ENCODE measurements around the gene ACOT11. TPM values are rescaled to one million over a fixed set of nuclear protein-coding genes. Genes with fewer than 3 reads are reported as not detected.

Gene ACOT11
- total RNA-seq, 2 donors from 2014 or later, result 5.6 to 6.0 TPM

DNA sequence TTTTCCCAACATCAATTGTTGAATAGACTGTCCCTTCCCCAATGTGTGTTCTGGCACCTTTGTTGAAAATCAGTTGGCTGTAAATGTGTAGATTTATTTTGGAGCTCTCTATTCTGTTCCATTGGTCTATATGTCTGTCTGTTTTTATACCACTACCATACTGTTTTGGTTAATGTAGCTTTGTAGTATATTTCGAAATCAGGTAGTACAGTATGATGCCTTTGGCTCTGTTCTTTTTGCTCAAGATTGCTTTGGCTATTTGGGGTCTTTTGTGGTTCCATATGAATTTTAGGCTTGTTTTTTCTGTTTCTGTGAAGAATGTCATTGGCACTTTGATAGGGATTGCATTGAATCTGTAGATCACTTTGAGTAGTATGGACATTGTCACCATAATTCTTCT, 8.1 kb downstream of the ACOT11 start:
- H3K9me3 Mint-ChIP-seq, result peaks cover 12% of the 10 kb centered on the region

DNA sequence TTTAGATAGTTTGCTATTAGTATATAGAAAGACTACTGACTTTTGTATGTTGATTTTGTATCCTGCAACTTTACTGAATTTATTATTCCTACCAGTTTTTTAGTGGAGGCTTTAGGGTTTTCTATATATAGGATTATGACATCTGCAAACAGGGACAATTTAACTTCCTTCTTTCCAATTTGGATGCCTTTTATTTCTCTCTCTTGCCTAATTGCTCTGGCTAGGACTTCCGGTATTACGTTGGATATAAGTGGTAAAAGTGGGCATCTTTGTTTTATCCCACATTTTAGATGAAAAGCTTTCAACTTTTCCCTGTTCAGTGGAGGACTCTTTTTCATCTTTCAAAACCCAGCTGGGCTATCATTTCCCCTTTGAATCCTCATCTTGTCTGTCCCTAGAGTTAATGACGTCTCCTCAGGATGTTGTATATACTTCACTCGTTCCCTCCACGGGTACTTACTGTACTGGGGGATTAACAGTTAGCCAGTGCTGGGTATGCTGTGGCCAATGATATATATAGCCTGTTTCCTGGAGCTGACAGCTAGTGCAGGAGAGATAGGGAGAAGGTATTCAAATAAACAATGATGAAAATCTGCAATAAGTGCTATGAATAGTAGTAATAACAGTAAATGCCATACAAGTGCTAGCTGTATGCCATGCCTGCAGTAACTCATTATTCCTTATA, 9.8 kb downstream of the ACOT11 start:
- H3K4me3 ChIP-seq (ENCODE audit: low read length), result no peak overlapping the region
- H3K4me1 Mint-ChIP-seq, result peaks cover 2% of the 10 kb centered on the region
- no peaks in the 10 kb centered on the region for H3K4me1 ChIP-seq (ENCODE audit: control insufficient read depth, insufficient read depth, low read length)
- H3K9me3 ChIP-seq (ENCODE audit: control insufficient read depth, low read length), result no peaks in the 10 kb centered on the region
- H3K36me3 ChIP-seq (ENCODE audit: control insufficient read depth, insufficient read depth, low read length), result no peaks in the 10 kb centered on the region
- H3K27me3 Mint-ChIP-seq (ENCODE audit: insufficient read depth), result peaks cover 1% of the 10 kb centered on the region
- no peak for DNase-seq
- no peak overlapping the region for H3K27ac Mint-ChIP-seq
- H3K36me3 Mint-ChIP-seq (ENCODE audit: low read depth), result peaks cover 3% of the 10 kb centered on the region
- H3K27ac ChIP-seq (ENCODE audit: low read depth, low read length), result no peak overlapping the region
- no peaks in the 10 kb centered on the region for H3K27me3 ChIP-seq (ENCODE audit: control insufficient read depth, insufficient read depth, low read length, poor library complexity, severe bottlenecking)
- no peak overlapping the region for H3K4me3 Mint-ChIP-seq
- peaks cover 12% of the 10 kb centered on the region for H3K9me3 Mint-ChIP-seq
- WGBS, 2 experiments (ENCODE audit: insufficient coverage in 1 of 2, insufficient read length in 1 of 2), result 94 to 100% methylated on average over 1 to 5 of the region's 5 CpGs
- no peak overlapping the region for H3K9ac ChIP-seq (ENCODE audit: extremely low read depth, low read length, poor library complexity, severe bottlenecking)
- TF ChIP-seq, protein P1, sequence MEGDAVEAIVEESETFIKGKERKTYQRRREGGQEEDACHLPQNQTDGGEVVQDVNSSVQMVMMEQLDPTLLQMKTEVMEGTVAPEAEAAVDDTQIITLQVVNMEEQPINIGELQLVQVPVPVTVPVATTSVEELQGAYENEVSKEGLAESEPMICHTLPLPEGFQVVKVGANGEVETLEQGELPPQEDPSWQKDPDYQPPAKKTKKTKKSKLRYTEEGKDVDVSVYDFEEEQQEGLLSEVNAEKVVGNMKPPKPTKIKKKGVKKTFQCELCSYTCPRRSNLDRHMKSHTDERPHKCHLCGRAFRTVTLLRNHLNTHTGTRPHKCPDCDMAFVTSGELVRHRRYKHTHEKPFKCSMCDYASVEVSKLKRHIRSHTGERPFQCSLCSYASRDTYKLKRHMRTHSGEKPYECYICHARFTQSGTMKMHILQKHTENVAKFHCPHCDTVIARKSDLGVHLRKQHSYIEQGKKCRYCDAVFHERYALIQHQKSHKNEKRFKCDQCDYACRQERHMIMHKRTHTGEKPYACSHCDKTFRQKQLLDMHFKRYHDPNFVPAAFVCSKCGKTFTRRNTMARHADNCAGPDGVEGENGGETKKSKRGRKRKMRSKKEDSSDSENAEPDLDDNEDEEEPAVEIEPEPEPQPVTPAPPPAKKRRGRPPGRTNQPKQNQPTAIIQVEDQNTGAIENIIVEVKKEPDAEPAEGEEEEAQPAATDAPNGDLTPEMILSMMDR (conservative IDR thresholded peaks at IDR 0.05), result no peak

More for the DNA sequence above, 8.1 kb downstream of the ACOT11 start:
- Histone ChIP-seq H3K4me3 (ENCODE audit: low read length) (no peak overlapping the region), H3K4me1 (ENCODE audit: control insufficient read depth, insufficient read depth, low read length) (no peaks in the 10 kb centered on the region), H3K36me3 (ENCODE audit: control insufficient read depth, insufficient read depth, low read length) (no peaks in the 10 kb centered on the region), H3K9ac (ENCODE audit: extremely low read depth, low read length, poor library complexity, severe bottlenecking) (no peak overlapping the region), H3K9me3 (ENCODE audit: control insufficient read depth, low read length) (no peaks in the 10 kb centered on the region), H3K27ac (ENCODE audit: low read depth, low read length) (no peak overlapping the region), H3K27me3 (ENCODE audit: control insufficient read depth, insufficient read depth, low read length, poor library complexity, severe bottlenecking) (no peaks in the 10 kb centered on the region)
- H3K27me3 Mint-ChIP-seq (ENCODE audit: insufficient read depth), result peaks cover 1% of the 10 kb centered on the region
- no peak overlapping the region for H3K4me3 Mint-ChIP-seq
- TF ChIP-seq, protein P1 (conservative IDR thresholded peaks at IDR 0.05), result no peak
- DNase-seq, result no peak
- H3K4me1 Mint-ChIP-seq, result peaks cover 2% of the 10 kb centered on the region
- 84% methylated on average over 1 of the region's 1 CpG; no CpG with 5 or more reads in 1 of the 2 experiments for WGBS, 2 experiments (ENCODE audit: insufficient coverage in 1 of 2, insufficient read length in 1 of 2)
- H3K36me3 Mint-ChIP-seq (ENCODE audit: low read depth), result peaks cover 3% of the 10 kb centered on the region
- H3K27ac Mint-ChIP-seq, result no peak overlapping the region

DNA sequence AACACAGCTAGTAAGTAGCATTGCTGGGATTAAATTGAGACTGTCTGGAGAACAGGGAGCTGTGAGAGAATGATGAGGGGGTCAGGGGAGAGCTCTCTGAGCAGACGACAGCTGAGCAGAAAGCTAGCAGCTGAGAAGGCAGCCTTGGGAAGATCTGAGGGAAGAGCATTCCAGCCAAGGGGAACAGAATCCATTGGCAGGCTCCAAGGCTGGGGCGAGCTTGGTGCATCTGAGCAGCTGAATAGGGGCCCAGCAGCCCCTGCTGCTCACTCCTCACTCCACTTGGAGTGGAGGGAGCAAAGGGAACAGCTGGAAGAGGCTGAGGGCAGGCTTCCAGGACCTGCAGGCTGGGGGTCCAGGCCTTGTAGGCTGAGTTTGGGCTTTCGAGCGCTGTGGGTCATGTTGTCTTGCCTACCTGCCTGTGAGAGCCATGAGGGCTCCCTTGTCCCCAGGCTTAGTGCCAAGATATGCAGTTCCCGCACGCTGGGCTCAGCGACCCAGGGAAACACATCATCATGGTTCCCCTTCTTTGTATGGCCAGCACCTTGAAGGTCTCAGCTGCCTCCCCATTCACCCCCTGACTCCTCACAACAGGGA, 10.5 kb downstream of the ACOT11 start:
- 91 to 95% methylated on average over 5 to 7 of the region's 7 CpGs for WGBS, 2 experiments (ENCODE audit: insufficient coverage in 1 of 2, insufficient read length in 1 of 2)
- H3K4me3 ChIP-seq (ENCODE audit: low read length), result no peak overlapping the region
- no peak overlapping the region for H3K27ac ChIP-seq (ENCODE audit: low read depth, low read length)
- peaks cover 2% of the 10 kb centered on the region for H3K4me1 Mint-ChIP-seq
- no peaks in the 10 kb centered on the region for H3K4me1 ChIP-seq (ENCODE audit: control insufficient read depth, insufficient read depth, low read length)
- peaks cover 1% of the 10 kb centered on the region for H3K27me3 Mint-ChIP-seq (ENCODE audit: insufficient read depth)
- no peaks in the 10 kb centered on the region for H3K27me3 ChIP-seq (ENCODE audit: control insufficient read depth, insufficient read depth, low read length, poor library complexity, severe bottlenecking)
- no peak overlapping the region for H3K9ac ChIP-seq (ENCODE audit: extremely low read depth, low read length, poor library complexity, severe bottlenecking)
- H3K36me3 ChIP-seq (ENCODE audit: control insufficient read depth, insufficient read depth, low read length), result no peaks in the 10 kb centered on the region
- H3K9me3 ChIP-seq (ENCODE audit: control insufficient read depth, low read length), result no peaks in the 10 kb centered on the region
- DNase-seq, result no peak
- H3K9me3 Mint-ChIP-seq, result peaks cover 16% of the 10 kb centered on the region
- H3K36me3 Mint-ChIP-seq (ENCODE audit: low read depth), result peaks cover 6% of the 10 kb centered on the region
- no peak overlapping the region for H3K27ac Mint-ChIP-seq
- TF ChIP-seq, protein P1 (conservative IDR thresholded peaks at IDR 0.05), result no peak
- H3K4me3 Mint-ChIP-seq, result no peak overlapping the region

Data from endodermal cell (in vitro differentiated cells).